PFSK-1 (cell line): ENCODE data around the gene ADORA2B.

Source experiments
- POLR2AphosphoS5 ChIP-seq: IDR thresholded peaks from 2 replicates; pipeline ENCODE4 v1.6.1; 2012; ENCODE audit warnings: low read depth, mild to moderate bottlenecking, control low read depth, low read length, moderate library complexity
- SIN3A ChIP-seq: IDR thresholded peaks from 2 replicates; pipeline ENCODE4 v1.6.1; 2012; ENCODE audit warnings: mild to moderate bottlenecking, low read length, moderate library complexity, borderline replicate concordance; ENCODE audit not compliant: insufficient read depth
- TF ChIP-seq, protein P1 (sequence below), 2 experiments: IDR thresholded peaks; 2 replicates each; pipeline versions ENCODE4 v1.6.1 to v1.8.0; 2011 to 2012; ENCODE audit warnings: low read depth in 2 of 2, low read length in 2 of 2, control low read depth in 1 of 2, inconsistent platforms in 1 of 2, mild to moderate bottlenecking in 1 of 2, moderate library complexity in 1 of 2; ENCODE audit not compliant: insufficient read depth in 1 of 2

DNA sequence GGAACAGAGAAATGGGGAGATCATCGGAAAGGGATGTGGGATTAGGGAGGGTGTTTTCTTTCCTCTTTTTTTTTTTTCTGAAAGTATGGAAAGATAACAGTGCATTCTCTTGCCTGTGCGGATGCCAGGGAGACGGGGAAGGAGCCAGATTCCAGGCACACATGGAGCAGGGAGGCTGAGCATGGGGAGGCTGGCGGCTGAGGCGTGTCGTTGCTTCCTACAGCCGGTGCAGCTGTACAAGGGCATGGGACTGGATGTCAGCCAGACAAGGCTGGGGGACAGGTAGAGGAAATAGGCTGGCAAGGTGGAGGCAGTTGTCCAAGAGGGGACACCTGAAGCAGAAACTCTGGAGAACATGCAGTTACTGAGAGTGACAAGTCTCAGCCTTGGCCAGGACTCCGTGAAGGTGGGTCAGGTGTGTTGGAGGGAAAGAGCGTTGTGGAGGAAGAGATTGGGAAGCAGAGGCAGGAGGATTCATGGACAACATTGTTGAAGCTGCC lies 16.6 kb upstream of the ADORA2B start:
- TF ChIP-seq, protein P1, sequence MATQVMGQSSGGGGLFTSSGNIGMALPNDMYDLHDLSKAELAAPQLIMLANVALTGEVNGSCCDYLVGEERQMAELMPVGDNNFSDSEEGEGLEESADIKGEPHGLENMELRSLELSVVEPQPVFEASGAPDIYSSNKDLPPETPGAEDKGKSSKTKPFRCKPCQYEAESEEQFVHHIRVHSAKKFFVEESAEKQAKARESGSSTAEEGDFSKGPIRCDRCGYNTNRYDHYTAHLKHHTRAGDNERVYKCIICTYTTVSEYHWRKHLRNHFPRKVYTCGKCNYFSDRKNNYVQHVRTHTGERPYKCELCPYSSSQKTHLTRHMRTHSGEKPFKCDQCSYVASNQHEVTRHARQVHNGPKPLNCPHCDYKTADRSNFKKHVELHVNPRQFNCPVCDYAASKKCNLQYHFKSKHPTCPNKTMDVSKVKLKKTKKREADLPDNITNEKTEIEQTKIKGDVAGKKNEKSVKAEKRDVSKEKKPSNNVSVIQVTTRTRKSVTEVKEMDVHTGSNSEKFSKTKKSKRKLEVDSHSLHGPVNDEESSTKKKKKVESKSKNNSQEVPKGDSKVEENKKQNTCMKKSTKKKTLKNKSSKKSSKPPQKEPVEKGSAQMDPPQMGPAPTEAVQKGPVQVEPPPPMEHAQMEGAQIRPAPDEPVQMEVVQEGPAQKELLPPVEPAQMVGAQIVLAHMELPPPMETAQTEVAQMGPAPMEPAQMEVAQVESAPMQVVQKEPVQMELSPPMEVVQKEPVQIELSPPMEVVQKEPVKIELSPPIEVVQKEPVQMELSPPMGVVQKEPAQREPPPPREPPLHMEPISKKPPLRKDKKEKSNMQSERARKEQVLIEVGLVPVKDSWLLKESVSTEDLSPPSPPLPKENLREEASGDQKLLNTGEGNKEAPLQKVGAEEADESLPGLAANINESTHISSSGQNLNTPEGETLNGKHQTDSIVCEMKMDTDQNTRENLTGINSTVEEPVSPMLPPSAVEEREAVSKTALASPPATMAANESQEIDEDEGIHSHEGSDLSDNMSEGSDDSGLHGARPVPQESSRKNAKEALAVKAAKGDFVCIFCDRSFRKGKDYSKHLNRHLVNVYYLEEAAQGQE (IDR thresholded peaks at IDR 0.05; ENCODE audit: insufficient read depth in 1 of 2, low read depth in 2 of 2, low read length in 2 of 2): no peak
- TF ChIP-seq SIN3A: no peak
- TF ChIP-seq POLR2AphosphoS5: no peak
